ENCODE measurements around the gene ACTN3. TPM values are rescaled to one million over a fixed set of nuclear protein-coding genes. Genes with fewer than 3 reads are reported as not detected.

ACTN3 gene
- total RNA-seq, result under 0.01 and 0.28 TPM in 2 replicates

DNA sequence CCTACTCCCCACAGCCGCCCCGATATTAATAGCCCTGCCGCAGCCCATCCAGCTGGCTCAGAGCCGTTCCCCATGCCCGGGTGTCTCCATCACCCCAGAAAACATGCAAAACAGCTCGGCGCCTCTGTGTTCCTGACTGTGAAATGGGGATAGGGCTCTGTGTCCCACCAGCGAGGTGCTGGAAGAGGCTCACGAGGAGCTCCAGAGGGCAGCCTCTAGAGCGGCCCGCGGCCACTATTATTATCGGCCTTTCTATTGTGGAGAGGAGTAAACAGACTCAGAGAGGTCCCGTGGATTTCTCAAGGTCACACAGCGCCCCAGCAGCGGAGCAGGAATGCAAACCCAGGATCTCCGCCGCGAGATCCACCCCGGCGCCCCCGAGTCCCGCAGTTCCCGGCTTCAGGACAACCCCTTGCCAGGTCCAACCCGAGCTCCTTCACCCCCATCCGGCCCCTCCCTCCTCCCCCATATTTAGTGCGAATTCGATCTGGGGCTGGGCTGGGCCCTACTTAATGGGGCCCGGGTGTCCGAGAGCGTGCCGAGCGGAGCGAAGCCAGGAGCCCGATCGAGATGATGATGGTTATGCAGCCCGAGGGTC, at the start of gene ACTN3:
ACTN3 (plus strand) TSS at position 536 of the 598 bp plus-strand sequence; CDS start at position 571, 35 bp downstream.

DNA sequence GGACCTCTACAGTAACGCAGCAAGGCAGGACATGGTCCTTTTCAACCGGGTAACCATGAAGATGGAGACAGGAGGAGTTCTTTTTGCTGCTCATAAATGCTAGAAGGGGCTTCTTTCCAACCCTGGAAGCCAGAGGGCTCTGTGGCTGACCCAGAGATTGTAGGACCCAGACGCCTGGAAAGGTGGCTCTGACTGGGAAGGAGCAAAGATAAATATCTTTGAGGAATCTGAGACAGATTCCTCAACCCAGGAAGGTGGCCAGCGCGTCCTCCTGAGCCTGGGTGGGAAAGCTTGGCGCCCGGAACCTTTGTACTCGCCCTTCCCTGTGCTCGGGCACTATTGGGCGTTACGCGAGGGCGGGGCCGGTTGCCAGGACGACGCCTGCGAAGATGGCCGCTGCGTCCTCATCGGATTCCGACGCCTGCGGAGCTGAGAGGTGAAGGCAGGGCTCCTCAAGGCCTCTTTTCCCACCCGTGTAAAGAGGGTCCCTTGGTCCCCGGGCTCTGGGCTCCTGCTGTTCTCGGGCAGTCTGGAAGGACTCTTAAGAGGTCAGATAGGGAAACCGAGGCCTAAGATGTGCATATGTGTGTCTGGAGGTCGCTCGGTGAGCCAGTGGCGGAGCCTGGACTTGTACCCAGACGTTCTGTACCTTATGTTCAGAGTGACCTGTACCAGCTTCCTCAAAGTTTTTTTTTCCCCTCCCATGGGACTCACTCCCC, 36.3 kb upstream of the ACTN3 start, which contains the start of gene BBS1:
BBS1 (plus strand) TSS at position 365 of the 719 bp plus-strand sequence; CDS start at position 390, 25 bp downstream.

DNA sequence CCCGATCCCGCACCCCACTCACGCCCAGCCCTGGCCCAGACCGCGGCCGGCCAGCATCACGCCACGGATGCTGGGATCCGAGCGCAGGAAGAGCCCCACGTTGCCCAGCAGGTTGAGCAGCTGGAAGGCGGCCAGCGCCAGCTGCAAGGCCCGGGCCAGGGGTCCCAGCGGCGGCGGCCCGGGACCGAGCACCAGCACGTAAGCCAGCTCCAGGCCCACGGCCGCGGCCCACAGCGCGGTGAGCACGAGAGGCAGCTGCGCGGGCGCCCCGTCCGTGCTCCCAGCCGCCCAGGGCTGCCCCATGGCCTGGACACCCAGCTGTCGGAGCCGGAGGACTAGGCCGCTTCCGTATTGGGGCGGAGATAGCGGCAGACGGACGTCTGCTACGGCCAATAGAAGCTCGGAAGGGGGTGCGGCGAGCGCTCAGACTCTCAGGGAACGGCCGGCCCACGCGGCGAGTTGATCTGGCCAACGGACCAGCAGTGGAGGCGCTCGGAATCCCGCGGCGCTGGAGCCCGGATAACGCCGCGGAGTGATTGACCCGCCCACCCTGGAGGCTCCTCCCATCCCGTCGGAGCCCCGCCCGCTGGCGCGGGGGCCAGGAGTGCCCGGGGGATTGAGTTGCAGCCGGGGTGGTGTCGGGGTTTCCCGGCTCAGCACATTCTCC, 869 bp upstream of the ACTN3 start, which contains the start of gene ZDHHC24:
ZDHHC24 (minus strand) TSS at position 348 of the 667 bp plus-strand sequence; CDS start at position 303, 45 bp downstream.

DNA sequence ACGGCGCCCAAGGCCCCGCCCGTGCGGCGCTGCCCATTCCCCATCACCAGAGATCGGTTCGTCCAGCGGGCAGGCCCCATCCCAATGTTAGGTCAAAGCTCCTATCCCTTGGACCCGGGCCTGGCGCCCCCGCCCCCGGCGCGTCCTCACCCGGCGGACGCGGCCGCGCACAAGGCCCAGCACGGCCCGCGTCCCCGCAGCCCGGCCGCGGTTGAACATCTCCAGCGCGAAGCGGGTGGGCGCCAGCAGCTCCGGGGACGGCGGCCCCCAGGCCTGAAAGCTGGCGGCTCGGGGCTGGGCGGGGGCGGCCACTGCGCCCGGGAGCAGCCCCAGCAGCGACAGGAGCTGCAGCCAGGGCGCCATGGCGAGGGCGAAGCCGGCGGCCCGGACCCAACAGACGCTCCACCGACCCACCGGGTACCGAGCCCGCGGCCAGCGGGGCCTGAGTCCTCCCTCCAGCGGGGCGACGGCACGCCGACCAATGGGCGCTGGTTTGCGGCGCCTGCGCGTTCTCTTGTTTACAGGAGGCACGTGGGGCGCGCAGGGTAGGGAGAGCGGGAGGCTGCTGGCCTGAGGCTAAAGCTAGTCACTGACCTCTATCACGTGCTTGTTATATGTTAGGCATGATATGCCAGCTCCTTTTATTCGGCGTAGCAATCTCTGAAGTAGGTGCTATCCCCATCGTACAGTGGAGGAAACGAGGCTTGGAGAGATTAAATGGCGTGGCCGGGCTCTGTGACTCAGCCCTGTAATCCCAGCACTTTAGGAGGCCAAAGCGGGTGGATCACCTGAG, 21.6 kb downstream of the ACTN3 start, which contains the start of gene CTSF:
CTSF (minus strand) TSS at position 483 of the 793 bp plus-strand sequence; CDS start at position 363, 120 bp downstream.

DNA sequence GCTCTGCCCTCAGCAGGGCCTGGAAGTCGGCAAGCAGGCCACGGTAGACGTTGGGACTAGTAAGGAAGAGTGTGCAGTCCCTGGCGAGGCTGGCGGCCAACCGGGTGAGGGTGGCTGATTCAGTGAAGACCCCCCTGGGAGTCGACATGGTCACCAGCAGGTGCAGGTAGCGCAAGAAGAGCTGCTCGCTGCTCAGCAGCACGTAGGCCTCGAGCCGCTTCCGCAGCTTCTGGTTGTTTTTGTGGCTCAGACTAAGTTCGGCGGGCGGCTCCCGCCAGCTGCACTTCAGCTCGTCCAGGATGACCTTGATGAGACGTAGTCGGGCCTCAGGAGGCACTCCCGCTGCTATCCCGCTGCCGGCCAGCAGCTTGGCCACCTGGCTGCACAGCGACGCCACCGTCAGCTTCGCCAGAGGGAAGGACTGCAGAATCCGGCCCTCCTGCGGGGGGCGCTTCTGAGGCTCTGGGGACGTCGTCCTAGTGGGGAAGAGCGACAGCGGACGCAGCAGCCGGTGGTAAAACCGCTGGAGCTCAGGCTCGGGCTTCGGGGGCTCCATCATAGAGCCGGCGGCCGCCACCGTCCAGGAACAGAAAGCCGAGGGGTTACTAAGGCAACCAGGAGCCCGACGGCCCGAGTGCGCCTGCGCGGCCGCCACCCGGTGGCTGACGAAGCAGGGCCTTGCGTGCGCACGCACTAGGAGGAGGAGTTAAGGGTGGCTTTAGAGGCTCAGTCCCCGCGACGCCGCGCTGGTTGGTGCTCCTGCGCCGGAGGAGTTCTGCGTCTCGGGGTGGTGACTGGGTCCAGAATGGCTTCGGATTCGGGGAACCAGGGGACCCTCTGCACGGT, 46.0 kb downstream of the ACTN3 start, which contains the start of the genes CCDC87 and CCS:
CCDC87 (minus strand) TSS at position 607 of the 846 bp plus-strand sequence; CDS start at position 559, 48 bp downstream.
CCS (plus strand) TSS at position 729 of the 846 bp plus-strand sequence; CDS start at position 806, 77 bp downstream.

Other genes with a start within 250 kb of the ACTN3 start
- gene CD248, start 229.9 kb upstream of the ACTN3 start, total RNA-seq, result 28.5 and 40.3 TPM in 2 replicates
- 12.1 and 33.5 TPM in 2 replicates for gene RIN1, start 210.5 kb upstream of the ACTN3 start, total RNA-seq
- gene BRMS1, start 201.8 kb upstream of the ACTN3 start, total RNA-seq, result 38.9 and 83.6 TPM in 2 replicates
- 19.0 and 60.0 TPM in 2 replicates for gene B4GAT1, start 199.3 kb upstream of the ACTN3 start, total RNA-seq
- 0.58 and 0.85 TPM in 2 replicates for gene SLC29A2, start 175.1 kb upstream of the ACTN3 start, total RNA-seq
- not detected in 2 replicates for gene NPAS4, start 125.9 kb upstream of the ACTN3 start, total RNA-seq
- gene MRPL11, start 108.1 kb upstream of the ACTN3 start, total RNA-seq, result 27.9 and 47.7 TPM in 2 replicates
- gene PELI3, start 80.0 kb upstream of the ACTN3 start, total RNA-seq, result 6.7 and 18.6 TPM in 2 replicates
- gene DPP3, start 66.5 kb upstream of the ACTN3 start, total RNA-seq, result 24.2 and 52.5 TPM in 2 replicates
- gene BBS1, start 36.3 kb upstream of the ACTN3 start, total RNA-seq, result 16.3 and 33.3 TPM in 2 replicates
- gene ZDHHC24, start 855 bp upstream of the ACTN3 start, total RNA-seq, result 9.4 and 12.4 TPM in 2 replicates
- gene CTSF, start 21.7 kb downstream of the ACTN3 start, total RNA-seq, result 11.7 and 53.0 TPM in 2 replicates
- 0.19 and 0.28 TPM in 2 replicates for gene CCDC87, start 46.2 kb downstream of the ACTN3 start, total RNA-seq
- 42.4 and 43.7 TPM in 2 replicates for gene CCS, start 46.3 kb downstream of the ACTN3 start, total RNA-seq
- gene RBM14, start 69.7 kb downstream of the ACTN3 start, total RNA-seq, result 30.5 and 33.3 TPM in 2 replicates
- 62.6 and 159 TPM in 2 replicates for gene RBM4, start 91.8 kb downstream of the ACTN3 start, total RNA-seq
- gene RBM4B, start 131.0 kb downstream of the ACTN3 start, total RNA-seq, result 16.9 and 28.0 TPM in 2 replicates
- gene SPTBN2, start 182.3 kb downstream of the ACTN3 start, total RNA-seq, result 3.3 and 13.8 TPM in 2 replicates